Fibroblast of peridontal ligament (primary cell): ENCODE data around the gene ISL2.

Experiments used
- DNase-seq: peaks from one replicate; pipeline ENCODE4 v3.0.0-alpha.2; 2010; ENCODE audit errors: extremely low read depth

The ISL2 gene

DNA sequence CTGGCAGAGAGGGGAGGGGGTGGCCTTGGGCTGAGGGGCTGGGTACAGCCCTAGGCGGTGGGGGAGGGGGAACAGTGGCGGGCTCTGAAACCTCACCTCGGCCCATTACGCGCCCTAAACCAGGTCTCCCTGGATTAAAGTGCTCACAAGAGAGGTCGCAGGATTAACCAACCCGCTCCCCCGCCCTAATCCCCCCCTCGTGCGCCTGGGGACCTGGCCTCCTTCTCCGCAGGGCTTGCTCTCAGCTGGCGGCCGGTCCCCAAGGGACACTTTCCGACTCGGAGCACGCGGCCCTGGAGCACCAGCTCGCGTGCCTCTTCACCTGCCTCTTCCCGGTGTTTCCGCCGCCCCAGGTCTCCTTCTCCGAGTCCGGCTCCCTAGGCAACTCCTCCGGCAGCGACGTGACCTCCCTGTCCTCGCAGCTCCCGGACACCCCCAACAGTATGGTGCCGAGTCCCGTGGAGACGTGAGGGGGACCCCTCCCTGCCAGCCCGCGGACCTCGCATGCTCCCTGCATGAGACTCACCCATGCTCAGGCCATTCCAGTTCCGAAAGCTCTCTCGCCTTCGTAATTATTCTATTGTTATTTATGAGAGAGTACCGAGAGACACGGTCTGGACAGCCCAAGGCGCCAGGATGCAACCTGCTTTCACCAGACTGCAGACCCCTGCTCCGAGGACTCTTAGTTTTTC lies 4.9 kb downstream of the ISL2 start:
- DNase-seq: no peak

DNA sequence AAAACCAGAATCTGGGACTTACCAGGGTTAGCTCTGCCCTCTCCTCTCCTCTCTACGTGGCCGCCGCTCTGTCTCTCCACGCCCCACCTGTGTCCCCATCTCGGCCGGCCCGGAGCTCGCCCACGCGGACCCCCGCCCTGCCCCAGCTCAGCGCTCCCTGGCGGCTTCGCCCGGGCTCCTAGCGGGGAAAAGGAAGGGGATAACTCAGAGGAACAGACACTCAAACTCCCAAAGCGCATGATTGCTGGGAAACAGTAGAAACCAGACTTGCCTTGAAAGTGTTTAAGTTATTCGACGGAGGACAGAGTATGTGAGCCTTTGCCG lies 5.4 kb downstream of the ISL2 start:
- no peak for DNase-seq

DNA sequence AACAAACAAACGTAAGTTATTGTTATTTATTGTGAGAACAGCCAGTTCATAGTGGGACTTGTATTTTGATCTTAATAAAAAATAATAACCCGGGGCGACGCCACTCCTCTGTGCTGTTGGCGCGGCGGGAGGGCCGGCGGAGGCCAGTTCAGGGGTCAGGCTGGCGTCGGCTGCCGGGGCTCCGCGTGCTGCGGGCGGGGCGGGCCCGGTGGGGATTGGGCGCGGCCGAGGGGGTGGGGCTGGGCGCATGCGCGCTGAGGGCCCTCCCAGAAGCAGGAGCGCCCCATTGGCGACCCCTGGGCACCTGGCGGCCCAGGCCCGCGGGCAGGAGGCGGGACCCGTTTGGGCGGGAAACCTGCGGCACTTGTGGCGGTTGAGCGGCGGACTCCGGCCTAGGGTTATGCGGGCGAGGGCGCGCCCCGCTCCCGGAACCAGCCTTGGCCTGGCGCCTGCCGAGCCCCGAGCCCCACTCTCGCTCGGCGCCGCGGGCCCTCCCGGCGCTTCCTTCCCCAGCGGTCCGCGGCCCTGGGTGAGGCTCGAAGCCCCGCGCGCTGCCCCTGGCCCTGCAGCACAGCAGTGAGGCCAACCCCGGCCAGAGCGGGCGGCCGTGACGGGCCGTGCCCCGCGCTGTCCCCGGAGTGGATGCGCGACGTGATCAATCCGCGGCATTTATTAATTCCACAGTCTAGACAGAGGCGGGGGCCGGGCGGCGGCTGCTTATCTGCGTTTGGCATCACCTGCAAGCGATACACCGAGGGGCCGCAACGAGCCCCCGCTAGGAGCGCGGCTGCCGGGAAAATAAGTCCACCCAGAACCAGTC lies 6.0 kb downstream of the ISL2 start:
- no peak for DNase-seq

DNA sequence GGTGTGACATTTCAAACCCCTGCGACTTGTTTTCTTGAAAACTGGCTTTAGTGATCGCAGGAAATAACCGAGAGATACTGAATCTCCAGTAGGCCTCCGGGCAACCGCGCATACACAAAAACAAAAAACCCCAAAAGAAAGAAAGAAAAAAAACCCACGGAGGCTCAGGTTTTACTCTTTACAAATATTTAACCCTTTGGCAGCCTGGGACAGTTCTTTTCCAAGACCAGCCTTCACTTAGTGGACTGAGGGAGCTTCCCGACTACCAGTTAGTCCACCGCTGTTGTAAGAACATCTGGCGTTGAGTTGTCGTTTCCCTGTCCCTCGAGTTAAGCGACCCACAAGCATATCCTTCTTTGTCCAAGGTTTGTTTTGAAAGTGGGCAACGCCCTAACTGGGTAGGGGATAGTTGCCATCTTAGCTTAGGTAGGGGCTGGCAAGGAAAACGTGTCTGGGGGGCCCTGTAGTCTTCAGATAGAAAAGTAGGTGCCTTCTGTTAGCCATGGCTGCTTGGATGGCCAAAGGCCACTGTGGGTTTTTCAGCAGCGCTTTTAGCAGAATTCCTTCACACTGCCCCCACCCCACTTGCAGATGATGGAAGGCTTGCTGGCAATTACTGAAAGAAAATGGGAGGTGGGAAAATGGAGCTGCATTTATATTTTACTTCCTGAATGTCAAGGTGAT lies 6.9 kb downstream of the ISL2 start:
- no peak for DNase-seq

DNA sequence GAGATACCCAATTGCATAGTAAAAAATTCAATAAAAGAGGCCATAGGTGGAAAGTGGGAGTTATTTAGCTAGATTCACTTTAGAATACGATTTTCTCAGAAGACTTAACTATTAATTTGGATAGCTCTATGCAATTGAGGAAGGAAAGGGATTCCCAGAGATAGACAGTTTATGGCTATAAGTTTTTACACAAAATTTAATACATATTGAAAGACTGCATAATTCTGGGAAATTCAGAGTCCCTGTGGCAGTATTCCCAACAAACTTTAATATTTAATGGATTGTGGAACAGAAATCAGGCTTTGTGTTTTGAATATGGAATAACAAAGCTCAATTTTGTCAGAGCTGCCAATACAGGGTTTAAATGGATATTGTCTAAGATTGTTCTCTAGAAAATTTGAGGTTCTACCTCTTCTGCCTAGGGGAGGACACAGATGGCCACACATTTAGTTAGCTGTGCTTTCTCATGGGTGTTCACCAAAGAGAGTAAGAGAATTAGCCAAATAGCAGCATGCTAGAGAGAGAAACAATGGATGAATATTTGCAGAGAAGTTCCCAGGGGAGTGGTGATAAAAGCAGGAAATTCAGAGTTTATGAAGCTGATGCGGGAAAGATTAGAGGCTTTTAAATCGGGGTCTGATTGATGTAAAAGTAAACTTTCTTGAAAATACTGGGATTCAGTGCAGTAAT lies 8.5 kb downstream of the ISL2 start:
- DNase-seq: no peak

DNA sequence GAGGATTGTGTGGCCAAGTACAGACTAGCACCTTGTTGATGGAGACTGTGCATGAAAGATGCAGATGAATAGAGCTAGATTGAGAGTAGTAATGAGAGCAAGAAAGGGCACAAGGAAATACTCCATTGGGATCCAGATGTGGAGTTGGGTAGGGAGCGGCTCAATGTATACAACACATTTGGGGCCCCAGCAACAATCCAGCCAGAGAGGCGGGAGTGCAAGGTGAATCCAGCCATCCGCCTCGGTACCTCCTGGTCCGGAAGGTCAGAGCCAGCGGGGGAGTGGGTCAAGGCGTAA lies 9.0 kb downstream of the ISL2 start:
- no peak for DNase-seq

DNA sequence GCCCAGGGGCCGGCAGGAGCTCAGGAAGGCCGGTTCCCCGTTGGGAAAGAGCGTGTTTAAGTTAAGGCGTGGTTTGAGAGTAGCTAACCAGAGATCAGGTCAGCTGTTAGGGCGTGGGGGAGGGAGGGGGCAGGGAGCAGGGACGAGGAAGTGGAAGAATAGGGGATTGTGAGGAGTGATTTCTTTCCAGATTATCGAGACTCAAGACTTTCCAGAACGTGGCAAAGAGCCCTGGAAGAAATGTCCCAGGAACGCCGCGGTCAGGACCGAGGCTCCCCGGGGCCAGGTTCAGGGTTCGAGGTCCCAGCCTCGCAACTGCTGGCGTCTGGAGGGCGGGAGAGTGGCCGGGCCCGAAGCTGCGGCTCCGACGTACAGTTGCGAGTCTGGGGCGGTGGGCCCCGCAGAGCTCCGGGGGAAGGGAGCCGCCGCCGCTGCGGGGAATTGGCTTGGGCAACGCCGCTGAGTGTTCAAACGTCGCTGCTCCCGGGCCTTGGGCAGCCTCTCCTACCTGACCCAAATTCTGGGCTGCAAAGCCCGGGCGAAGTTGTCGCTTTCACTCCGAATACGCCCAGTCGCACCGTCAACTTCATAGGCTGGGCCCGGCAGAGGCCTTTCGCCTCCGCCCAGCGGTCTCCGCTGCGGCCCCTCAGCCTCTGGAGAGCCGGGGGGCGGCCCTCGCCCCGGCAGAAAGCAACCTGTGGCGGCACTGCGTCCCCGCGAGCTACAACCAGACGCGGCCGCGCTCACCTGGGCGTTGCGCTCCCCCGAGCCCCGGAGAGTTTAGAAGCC lies 9.5 kb downstream of the ISL2 start:
- no peak for DNase-seq

DNA sequence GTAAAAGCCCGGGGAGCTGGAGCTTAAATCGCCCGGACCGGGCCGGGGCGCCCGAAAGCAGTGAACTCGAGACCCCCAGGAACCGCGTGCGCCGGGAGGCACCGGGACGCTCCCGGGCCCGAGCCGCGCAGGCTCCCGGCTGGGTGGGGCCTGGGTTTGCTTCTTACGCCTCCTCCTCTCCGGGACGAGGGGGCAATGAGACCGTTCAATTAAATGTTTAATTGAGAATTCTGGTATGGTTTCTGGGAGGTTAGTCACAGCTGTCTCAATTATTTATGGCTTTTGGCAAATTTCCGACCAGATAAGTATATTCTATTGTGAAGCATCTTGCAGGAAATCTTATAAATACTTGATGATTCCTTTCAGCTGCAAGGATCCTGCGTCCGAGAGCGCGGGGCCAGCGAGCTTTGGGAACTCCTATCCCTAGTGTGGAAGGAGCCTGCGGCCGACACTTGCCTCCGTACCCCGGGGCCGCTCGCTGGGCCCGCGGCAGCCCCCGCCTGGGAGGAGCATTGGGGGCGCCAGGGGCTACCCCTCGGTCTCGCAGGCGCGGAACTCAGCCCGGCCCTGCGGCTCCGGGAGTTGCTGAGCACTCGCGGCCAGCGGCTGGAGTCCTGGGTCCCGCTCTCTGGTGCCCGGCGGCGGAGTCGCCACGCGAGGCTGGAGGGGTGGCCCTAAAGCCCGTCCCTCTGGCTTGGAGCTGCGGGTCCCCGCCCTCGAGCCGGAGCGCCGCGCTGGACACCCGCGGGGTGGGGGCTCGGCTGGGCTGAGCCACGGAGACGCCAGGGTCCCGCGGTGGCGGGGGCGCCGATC lies 10.3 kb downstream of the ISL2 start:
- no peak for DNase-seq

DNA sequence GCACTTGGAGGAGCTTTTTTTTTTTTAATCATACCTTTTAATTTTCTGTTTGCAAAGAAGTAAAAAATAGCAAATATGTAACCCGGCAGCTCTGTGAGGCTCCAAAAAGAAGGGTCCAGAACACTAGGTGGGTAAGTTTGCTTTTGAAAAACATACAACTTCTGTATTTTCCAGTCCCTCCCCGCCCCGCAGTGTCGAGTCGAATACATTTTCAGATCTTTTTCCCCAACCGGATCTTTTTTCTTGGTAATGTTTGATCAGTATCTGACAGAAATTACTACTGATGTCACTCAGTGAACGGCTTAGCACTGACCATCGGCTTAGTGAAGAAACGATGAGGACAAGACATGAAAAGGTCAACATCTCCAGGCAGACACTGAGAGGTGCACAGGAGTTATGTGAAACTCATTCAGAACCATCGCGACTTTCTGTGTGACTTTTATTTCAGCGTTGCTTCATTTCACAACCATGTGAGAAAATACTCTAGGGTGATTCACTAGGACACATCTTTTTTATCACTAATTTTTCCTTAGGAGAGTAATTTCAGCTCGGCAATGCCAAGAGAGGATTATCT lies 11.0 kb downstream of the ISL2 start:
- DNase-seq: no peak

DNA sequence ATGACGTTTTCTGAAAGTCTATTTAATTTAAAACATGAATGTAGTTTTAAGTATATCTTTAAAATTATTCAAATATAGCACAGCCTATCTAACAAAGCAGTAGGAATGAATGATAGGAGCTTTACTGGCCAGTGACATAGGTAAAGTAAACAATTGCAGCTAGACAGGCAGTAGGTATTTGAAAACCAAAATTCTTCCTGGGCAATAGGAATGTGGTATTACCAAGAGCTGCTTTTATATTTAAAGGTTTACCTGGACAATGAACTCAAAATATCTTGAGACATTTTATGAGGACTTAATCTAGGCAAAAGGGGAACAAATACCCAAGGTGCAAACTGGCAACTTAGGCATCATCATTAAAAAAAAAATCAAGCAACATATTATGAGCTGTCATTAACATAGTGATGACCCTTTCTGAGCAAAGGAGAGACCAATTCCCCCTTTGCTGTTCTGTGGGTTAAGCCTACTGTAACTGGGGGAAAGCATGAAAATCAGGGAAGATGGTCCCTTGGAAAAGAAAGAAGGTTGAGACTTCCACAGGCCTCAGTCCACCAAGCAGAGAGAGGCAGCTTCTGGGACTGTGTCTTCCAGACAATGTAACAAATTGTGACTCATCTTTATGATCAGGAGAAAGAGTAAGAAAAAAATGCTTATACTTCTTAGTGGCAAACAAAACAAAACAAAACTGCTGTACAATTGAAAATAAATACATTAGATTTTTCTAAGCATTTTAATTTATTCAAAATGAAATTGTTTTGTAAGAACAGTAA lies 12.9 kb downstream of the ISL2 start:
- no peak for DNase-seq

DNA sequence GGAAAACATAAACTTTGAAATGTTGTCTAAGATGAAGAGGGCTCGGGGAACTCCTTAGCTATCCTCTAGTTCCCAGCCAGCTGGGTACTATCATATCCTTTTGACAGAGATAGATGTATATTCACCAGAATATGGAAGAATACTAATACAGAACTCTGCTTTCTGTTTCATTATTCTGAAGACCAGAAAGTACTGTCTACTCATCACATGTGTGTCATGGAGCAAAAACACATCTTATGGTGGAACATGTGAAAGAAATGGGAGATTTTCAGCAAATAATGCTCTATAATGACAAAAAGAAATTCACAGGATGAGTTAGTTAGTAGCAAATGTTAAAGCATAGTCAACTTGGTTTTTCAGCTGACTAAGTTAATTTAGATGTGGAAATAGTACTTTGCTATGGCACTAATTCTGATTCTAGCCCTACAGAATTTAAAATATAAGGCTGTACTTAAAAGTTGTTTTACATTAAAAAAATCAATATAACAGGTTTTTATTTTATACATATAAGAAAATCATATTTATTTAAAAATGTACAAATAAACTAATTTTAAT lies 16.5 kb downstream of the ISL2 start:
- DNase-seq: no peak

DNA sequence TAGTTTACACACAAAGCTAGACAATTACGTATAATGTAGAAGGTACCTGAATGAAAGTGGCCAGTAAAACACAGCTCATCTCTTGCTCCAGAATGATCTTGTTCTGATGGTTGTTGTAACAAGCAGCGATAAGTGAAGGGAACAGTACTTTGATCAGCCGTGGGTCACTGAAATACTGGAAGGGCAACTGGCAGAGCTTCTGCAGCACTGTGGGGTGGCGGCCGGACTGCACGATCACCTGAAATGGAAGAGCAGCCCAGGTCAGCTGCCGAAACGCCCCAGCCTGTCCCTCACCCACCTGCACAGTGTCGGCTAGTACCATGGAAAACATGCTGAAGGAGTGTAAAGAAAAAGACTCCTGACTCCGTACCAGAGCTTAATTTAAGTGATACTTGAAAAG lies 17.3 kb downstream of the ISL2 start:
- no peak for DNase-seq

DNA sequence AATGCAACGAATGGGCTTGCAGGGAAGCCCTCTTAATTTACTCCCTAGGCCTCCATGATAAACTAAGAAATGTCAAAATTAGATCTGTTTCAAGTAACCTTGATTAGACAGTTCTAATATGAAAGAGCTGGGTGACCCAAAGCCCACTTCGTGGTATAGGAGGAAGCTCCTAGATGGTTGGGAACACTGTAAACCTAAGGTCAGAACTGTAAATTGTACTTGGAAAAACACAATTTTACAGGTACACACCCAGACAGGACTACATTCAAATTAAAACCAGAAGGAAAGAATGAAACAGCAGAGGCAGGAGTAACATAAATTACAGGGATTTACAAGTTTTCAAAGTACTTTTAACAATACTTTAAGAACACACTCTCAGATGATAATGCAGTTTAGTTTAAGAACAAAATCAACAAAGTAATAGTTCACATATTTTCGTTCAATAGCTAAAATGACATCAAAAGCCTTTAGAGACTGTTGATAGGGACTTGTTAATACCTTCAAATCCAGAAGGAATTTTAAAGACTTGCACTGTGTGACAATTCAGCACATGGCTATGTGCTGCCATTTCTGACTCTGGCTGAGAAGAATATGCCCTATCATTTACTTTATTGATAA lies 18.4 kb downstream of the ISL2 start:
- DNase-seq: no peak

DNA sequence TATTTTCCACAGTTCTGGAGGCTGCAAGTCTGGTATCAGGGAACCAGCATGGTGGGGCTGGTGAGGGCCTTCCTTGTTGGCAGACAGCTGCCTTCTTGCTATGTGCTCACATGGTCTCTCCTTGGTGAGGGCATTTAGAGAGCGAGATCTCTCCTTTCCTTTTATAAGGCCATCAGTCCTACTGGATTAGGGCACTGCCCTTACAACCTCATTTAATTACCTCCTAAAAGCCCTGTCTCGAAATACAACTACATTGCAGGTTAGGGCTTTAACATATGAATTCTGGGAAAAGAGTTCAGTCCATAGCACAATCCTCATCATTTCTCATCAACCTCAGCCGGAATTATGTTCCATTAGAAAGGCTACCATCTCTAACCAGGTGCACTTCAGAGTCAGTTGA lies 21.9 kb downstream of the ISL2 start:
- DNase-seq: no peak

DNA sequence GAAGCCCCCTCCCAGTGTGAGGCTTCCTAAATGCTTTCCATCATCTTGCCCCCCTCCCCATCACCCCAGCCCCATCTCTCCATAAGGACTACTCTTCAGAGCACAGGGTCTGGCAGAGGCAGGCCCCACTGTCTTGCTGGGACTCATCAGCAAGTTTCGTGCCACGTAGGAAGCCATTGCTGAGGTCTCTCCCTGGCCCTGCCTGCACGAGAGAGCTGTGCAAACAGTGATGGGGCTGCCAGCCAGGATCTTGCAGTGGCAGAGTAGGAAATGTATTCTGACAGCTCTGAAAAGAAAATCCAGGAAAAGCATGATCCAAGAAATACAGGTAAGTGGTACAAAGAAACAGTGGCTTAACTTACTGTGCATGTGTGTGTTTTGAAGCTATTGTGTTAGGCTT lies 22.6 kb downstream of the ISL2 start:
- no peak for DNase-seq

DNA sequence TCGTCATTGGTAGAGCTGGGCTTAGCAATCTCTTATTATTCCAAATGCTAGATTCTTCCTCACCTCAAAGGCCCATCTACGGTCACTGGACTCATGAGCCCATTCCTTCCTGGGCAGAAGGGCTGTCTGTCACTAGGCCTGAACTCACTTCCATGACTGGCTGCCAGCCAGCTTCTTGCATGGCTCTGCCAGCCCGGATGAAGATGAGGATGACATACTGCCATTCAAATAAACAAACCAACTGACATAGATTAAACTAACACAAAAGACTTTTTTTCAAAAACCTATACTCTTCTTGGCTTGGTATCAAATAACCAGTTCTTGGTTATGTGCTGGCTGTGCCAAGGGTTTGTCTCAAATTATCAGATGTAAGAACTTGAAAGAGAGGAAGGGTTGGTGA lies 23.8 kb downstream of the ISL2 start:
- no peak for DNase-seq

DNA sequence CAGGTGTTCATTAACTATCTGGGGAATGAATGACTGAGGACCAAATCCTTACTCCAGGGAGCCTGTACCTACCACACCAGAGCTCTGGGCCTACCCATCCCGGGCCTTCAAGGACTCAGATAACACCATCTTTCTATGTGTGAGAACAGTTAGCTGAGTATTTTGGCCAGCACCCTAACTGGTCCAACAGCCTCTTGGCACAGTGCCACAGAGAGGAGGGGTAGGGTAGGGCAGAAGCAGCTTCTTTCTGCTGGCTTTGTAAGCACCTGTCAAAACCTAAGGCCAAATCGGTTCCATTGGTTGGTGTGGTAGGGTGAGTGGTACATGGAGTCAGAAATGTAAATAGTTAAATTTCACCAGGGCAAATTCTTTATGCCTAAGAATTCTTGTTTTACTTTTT lies 26.7 kb downstream of the ISL2 start:
- no peak for DNase-seq

DNA sequence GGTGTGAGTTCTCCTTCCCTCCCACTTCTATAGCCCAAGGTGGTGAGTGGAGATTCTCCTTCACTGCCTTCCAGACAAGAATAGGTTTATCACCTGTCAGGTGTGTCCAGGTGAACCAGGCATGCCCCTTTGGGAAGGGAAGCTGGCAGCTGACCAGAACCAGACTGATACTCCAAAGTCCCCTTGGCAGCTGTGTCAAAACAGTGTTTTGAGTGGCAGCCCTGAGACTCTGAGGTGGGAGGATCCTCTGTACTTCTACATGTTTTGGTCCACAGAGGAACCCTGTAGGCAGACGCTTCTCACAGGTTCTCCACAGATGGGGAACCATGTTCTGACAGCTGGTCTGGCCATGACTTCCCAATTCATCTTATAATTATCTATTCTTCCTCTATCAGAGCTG lies 30.1 kb downstream of the ISL2 start:
- no peak for DNase-seq

DNA sequence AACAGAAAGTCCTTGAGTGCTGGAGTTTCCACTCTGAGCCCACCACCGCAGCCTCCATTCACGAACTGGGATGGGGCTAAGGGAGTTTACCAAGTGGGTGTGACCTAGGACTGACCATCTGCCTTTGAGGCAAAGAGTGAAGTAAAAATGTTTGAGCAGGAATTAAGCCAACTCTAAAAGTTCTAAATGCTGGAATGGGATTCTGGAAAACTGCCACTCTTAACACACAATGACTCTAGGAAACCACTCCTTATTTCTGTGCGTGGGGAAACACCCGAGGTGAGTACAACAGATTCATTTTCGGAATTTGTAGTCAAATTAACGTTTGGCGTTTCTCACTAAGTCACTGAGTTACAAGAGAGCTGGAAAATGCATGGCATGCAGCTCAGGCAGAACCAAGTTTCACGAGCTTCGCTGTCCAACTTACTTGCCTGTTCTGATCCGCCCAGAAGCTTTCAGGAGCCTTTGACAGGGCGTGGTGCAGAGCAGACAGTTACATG lies 31.6 kb downstream of the ISL2 start:
- DNase-seq: no peak
